Activated T-helper 9 cell treated with anti-CD3 and anti-CD28 coated beads, Interleukin-2, amount 50 U/mL, for 16 hours (primary cell): ENCODE measurements around the gene SERBP1.
"Not testable (repeated sequence)": the region's sequence is repeated elsewhere in the genome, so short reads cannot be mapped to it uniquely, and the experiment has no call there.

Experiments used
- DNase-seq: peaks from one replicate; pipeline ENCODE4 v3.0.0-alpha.2; 2020; ENCODE audit warnings: low read depth

SERBP1 gene

GRCh38 chr1:67440339-67440738, 10.1 kb upstream of the SERBP1 start:
- no peak for DNase-seq

- DNase-seq: no peak
Measured at GRCh38 chr1:67439277-67440029, 9.3 kb upstream of the SERBP1 start.

DNA sequence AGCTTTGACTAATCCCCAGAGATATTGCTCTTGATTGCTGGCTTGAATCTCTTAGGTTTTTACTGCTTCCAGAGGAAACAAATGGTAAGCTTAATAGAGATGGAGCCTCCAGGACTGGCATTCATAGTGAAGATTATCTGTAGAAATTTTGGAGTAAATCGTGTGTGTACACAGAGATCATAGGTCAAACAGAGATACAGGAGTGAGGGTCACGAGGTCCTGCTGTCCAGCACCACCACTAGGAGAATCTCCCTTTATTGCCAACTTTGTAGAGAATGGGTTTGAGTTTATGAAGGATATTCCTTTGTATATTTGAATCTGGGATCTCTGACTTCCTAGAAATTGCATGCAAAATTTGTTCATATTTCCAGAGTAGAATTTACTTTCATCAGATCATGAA, 7.8 kb upstream of the SERBP1 start:
- no peak for DNase-seq

DNA sequence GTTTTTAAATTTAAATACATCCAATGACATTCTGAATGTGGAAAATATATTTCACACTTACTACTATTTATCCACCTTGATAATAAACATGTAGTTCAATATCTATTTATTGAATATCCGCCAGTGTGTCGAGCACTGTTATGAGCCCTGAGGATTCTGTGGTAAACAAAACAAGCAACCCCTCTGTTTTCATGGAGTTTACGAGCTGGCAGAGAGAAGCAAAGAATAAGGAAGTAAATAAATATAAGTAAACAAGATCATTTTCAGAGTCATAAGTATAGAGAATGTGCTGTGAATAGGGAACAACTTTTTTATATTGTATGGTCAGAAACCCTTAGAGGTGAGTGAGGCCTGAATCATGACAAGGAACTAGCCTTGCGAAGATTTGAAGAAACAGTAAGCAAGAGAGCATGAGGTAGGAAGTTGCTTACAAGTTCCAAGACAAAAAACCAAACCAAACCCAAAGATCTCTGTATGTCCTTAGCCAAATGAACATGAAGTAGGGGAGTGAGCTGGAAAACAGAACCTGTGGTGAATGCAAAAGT, 6.4 kb upstream of the SERBP1 start:
- no peak for DNase-seq

- DNase-seq: no peak
Measured at GRCh38 chr1:67434491-67434890, 4.3 kb upstream of the SERBP1 start.

- no peak for DNase-seq
Measured at GRCh38 chr1:67433837-67434236, 3.6 kb upstream of the SERBP1 start.

DNA sequence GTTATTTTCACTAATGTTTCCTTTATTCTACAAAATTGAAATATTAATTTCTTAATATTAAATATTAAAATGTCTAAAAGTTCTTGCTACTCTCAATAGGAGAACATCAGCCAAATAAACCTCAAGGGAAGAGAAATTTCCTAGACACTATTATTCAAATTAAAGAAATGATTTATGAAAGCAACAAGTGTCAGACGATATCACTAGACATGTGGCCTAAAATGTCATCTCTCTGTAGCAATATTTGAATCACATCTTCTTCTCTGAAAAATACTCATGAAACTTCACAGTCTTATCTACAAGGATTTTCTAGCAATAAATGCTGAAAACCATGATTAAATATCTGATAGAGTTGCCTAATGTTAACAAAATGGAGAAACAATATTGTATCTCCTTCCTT, 2.5 kb upstream of the SERBP1 start:
- DNase-seq: no peak

- DNase-seq: no peak
Measured at GRCh38 chr1:67431869-67432578, 1.8 kb upstream of the SERBP1 start.

DNA sequence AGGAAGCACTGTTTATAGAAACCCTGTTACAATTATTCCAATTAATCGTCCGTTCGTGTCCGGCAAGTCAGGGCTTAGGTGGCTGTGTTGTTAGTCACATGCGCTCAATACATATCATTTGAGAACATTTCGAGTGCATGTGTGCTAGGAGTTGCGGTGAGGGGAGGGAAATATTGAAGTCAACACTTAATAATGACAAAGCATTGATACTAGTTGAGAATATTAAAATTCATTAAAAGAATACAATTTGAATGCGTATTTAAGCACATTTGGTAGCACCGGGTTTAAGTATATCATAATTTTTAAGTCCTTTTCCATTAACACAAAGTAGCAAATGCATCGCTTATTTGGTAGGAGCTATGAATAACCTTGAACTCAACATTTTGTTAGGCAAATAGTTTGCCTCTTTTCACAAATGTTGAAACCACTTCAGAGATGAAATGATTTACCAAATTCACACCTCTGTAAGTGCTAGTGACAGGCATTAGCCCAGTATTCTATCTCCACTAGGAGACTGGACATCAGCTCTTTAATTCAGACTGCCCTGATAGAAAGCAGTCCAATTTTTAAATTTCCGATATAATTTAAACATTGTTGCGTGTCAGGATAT, 1.1 kb upstream of the SERBP1 start:
- DNase-seq: no peak

DNA sequence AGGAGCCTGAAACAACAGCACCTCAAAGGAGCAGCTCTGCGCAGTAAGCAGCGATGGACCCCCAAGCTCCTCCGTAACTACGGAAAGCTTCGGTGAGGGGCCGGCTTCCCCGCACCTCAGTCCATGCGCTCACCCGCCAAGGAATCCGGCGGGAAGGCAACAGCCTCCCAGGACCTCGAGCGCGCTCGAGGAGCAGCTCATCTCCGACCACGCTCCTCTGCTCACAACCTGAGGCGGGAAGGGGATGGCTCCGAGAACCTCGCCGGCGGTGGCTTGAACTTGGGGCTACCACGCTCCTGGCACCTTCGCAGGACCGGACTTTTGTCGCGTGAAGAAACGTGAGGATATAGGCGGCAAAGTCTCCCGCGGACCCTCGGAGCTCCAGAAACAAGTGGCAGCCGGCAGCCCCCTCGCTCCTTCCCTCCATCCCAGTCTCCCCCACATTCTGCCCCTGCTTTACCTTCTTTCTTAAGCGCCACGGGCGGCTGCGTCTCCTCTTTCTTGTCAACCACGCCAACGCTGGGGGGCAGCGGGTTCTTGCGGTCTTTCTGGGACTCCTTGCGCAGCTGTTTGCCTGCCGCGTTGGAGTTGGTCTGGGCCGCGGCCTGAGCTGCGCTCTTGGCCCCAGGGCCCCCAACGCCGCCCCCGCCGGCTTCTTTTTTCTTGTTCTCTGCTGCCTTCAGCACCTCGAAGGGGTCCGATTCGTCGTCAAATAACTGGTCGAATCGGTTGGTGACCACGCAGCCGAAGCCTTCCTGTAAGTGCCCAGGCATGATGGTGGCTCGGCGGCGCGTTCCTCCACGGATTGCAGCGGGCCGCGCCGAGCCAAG, 459 bp downstream of the SERBP1 start:
- DNase-seq: no peak

- peak; percentile 38 for DNase-seq
Measured at GRCh38 chr1:67429011-67429527, 1.1 kb downstream of the SERBP1 start.

DNA sequence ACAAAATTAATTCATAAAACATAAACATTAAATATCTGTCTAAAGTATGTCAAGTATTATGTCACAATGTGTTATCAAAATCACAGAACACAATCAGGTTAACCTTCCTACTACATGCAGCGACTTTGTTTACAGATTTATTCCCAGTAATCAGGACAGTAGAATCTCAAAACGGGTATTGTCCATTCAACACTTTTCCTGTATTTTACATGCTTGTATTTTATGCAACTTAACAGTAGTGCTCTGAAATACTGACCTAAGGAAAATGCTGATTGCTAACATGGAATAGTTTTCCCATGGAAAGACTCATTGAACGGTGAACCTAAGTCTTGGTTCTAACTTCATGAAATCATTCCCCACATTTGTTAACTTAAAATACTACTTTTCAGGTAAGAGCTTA, 2.3 kb downstream of the SERBP1 start:
- DNase-seq: no peak

GRCh38 chr1:67427465-67427864, 2.7 kb downstream of the SERBP1 start:
- DNase-seq: no peak

GRCh38 chr1:67420835-67421492, 9.2 kb downstream of the SERBP1 start:
- DNase-seq: no peak

GRCh38 chr1:67418839-67419586, 11.2 kb downstream of the SERBP1 start:
- no peak for DNase-seq

- not testable (repeated sequence) for DNase-seq
Measured at GRCh38 chr1:67417733-67418132, 12.5 kb downstream of the SERBP1 start.

DNA sequence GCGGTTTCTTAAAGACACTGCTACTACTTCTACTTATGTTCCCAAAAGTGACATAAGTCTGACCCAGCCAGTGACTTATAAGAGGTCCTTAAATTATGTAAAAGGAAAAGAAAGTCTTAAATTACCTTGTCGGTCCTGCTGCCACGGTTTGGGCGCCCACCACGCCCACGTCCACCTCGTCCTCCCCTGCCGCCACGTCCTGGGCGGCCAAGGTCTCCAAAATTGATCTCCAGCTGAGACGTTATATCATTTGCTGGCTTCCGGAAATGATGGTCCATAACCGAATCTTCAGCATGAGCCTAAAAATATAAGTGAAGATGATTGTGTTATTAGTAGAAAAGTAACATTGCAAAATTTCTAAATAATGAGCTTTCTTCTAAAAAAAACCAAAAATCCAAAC, 15.2 kb downstream of the SERBP1 start:
- DNase-seq: no peak

DNA sequence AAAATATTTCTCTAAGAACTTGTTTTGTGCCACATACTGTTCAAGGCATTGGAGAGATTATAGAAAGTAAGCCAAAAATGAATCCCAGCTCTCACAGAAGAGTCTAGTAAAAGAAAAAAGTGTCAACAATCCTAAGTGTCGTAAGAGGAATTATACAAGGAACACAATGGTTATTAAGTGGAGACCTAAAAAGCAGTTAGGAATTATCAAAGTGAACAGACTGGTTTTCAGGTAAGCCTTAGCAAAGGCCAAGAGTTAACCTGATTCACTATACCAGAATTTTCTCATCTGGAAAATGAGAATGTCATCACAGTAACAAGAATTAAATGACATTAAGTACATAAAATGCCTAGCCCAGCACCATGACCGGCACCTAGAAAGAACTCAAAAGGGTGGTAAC, 15.6 kb downstream of the SERBP1 start:
- no peak for DNase-seq

- DNase-seq: not testable (repeated sequence)
Measured at GRCh38 chr1:67413101-67413500, 17.1 kb downstream of the SERBP1 start.

GRCh38 chr1:67408148-67408547, 22.1 kb downstream of the SERBP1 start:
- DNase-seq: no peak

- no peak for DNase-seq
Measured at GRCh38 chr1:67407498-67407897, 22.7 kb downstream of the SERBP1 start.
